B cell (primary cell): ENCODE measurements around the gene RNF212. TPM values are rescaled to one million over a fixed set of nuclear protein-coding genes. Genes with fewer than 3 reads are reported as not detected.

Experiments
- ATAC-seq: fragments of 200-7000 bp; cut with Tn5 transposase; one replicate; pipeline ENCODE4 v1.10.0; 2021; ENCODE audit warnings: low read depth, mild to moderate bottlenecking, moderate number of reproducible peaks, moderate library complexity
- CTCF ChIA-PET: fragments of 350-600 bp; sonication (Branson Sonifier 250); formaldehyde crosslinking; loops from one replicate; lab custom pipeline; 2021; ENCODE audit warnings: antibody characterized with exemption, inconsistent platforms; lab: Charles Lee
- POLR2A ChIA-PET: fragments of 350-600 bp; sonication (Branson Sonifier 250); formaldehyde crosslinking; loops from one replicate; lab custom pipeline; 2021; ENCODE audit warnings: antibody characterized with exemption; lab: Charles Lee
- DNase-seq: peaks from one replicate; pipeline ENCODE4 v3.0.0; 2013
- H2AFZ ChIP-seq: 2 replicates; pipeline ENCODE4 v1.6.1; 2012; ENCODE audit warnings: mild to moderate bottlenecking, low read depth, low read length; ENCODE audit not compliant: insufficient read depth, poor library complexity, severe bottlenecking
- H3K27ac ChIP-seq, 2 donors: 1 replicate in 1 of 2; 2 replicates in 1 of 2; pipeline ENCODE4 v1.5.1; 2012 to 2013; ENCODE audit warnings: low read length in 2 of 2, mild to moderate bottlenecking in 2 of 2, moderate library complexity in 1 of 2
- H3K27me3 ChIP-seq, 4 experiments: fragments of 200-600 bp in 1 of 4; sonication (generic) in 1 of 4; replicated peaks in 1 of 4; 1 replicate in 2 of 4; 2 replicates in 2 of 4; pipeline versions ENCODE4 v1.6.1 to v1.7.0; 2013 to 2016; ENCODE audit warnings: low read length in 3 of 4, mild to moderate bottlenecking in 2 of 4, mixed read lengths in 1 of 4, moderate library complexity in 1 of 4; ENCODE audit not compliant: insufficient read depth in 4 of 4, control insufficient read depth in 3 of 4; ENCODE audit errors: control extremely low read depth in 1 of 4
- H3K36me3 ChIP-seq, 2 experiments: replicated peaks in 1 of 2; 1 replicate in 1 of 2; 2 replicates in 1 of 2; pipeline versions ENCODE4 v1.6.1 to v1.7.1; 2013; ENCODE audit warnings: low read length in 1 of 2; ENCODE audit not compliant: insufficient read depth in 2 of 2, control insufficient read depth in 1 of 2; ENCODE audit errors: control extremely low read depth in 1 of 2, extremely low read depth in 1 of 2
- H3K4me1 ChIP-seq, 2 donors: fragments of 200-600 bp in 1 of 2; sonication (generic) in 1 of 2; 1 replicate in 1 of 2; 2 replicates in 1 of 2; pipeline versions ENCODE4 v1.5.1 to v1.6.1; 2013 to 2017; ENCODE audit warnings: low read length in 2 of 2; ENCODE audit not compliant: control insufficient read depth in 2 of 2, insufficient read depth in 2 of 2
- H3K4me2 ChIP-seq: replicated peaks from 2 replicates; pipeline ENCODE3; 2012; ENCODE audit warnings: mild to moderate bottlenecking, low read depth, low read length; ENCODE audit not compliant: poor library complexity, severe bottlenecking
- H3K4me3 ChIP-seq, 5 experiments: fragments of 200-600 bp in 1 of 5; sonication (generic) in 1 of 5; 1 replicate in 3 of 5; 2 replicates in 2 of 5; pipeline versions ENCODE4 v1.5.1 to v1.7.0; 2011 to 2016; ENCODE audit warnings: low read length in 4 of 5, mild to moderate bottlenecking in 4 of 5, low read depth in 2 of 5, control low read depth in 1 of 5, moderate library complexity in 1 of 5; ENCODE audit not compliant: insufficient read depth in 1 of 5; ENCODE audit errors: control extremely low read depth in 1 of 5, extremely low read depth in 1 of 5
- H3K79me2 ChIP-seq: fragments of 200-600 bp; sonication (generic); one replicate; pipeline ENCODE4 v1.6.0; 2016; ENCODE audit warnings: low read length; ENCODE audit not compliant: control insufficient read depth, insufficient read depth
- H3K9ac ChIP-seq: fragments of 200-600 bp; sonication (generic); 2 replicates; pipeline ENCODE4 v1.6.1; 2017; ENCODE audit warnings: mild to moderate bottlenecking, low read length, moderate library complexity
- H3K9me3 ChIP-seq, 3 donors: one replicate each; pipeline versions ENCODE4 v1.6.1 to v1.7.1; 2013; ENCODE audit warnings: low read length in 2 of 3; ENCODE audit not compliant: control insufficient read depth in 2 of 3, insufficient read depth in 1 of 3; ENCODE audit errors: control extremely low read depth in 1 of 3
- H4K20me1 ChIP-seq: 2 replicates; pipeline ENCODE4 v1.6.0; 2012; ENCODE audit warnings: mild to moderate bottlenecking, low read length; ENCODE audit not compliant: insufficient read depth, control insufficient read depth, poor library complexity, severe bottlenecking
- H3K27ac Mint-ChIP-seq: one replicate; pipeline ENCODE4 v1.8.0; 2021; ENCODE audit warnings: mixed read lengths
- H3K27me3 Mint-ChIP-seq: one replicate; pipeline ENCODE4 v1.8.0; 2021; ENCODE audit warnings: mixed read lengths
- H3K4me1 Mint-ChIP-seq: one replicate; pipeline ENCODE4 v1.8.0; 2021; ENCODE audit warnings: mixed read lengths
- H3K4me3 Mint-ChIP-seq: one replicate; pipeline ENCODE4 v1.8.0; 2021; ENCODE audit warnings: mixed read lengths
- H3K9me3 Mint-ChIP-seq: one replicate; pipeline ENCODE4 v1.8.0; 2022; ENCODE audit warnings: mixed read lengths; ENCODE audit not compliant: insufficient read depth
- EZH2 ChIP-seq: IDR thresholded peaks from 2 replicates; pipeline ENCODE4 v1.6.1; 2012; ENCODE audit warnings: borderline replicate concordance, low read depth, mild to moderate bottlenecking, moderate library complexity, low read length; ENCODE audit not compliant: insufficient read depth, poor library complexity, severe bottlenecking
- WGBS: methylation state at CpG from one replicate; pipeline ENCODE4 v1.1.5; 2013; ENCODE audit warnings: missing lambda C conversion rate; ENCODE audit not compliant: insufficient coverage; 5-methylcytosine and 5-hydroxymethylcytosine counted together
- intact Hi-C: fragments of 100-400 bp; cut with micrococcal nuclease; formaldehyde crosslinking; loops from one replicate; pipeline ENCODE4 v1.10.0; 2022
- polyA plus RNA-seq: library from polyadenylated mRNA; depleted of rRNA; stranded (reverse); fragments of >200 nt; gene quantifications from 2 replicates; pipeline ENCODE4 v1.2.3, GENCODE V29; 2012
- total RNA-seq, 2 donors: library from RNA; stranded (reverse); fragments of 120-200 nt in 1 of 2; gene quantifications; 1 replicate in 1 of 2; 2 replicates in 1 of 2; pipeline versions ENCODE4 v1.2.3 to v1.2.4, GENCODE V29; 2013 to 2022
- TF ChIP-seq, protein P1 (sequence below): fragments of 200-600 bp; IDR thresholded peaks from one replicate; pipeline ENCODE4 v1.8.0; 2022; ENCODE audit warnings: antibody characterized with exemption, mild to moderate bottlenecking

Gene RNF212
- total and polyA plus RNA-seq, 2 donors (not counting 1 experiment from before 2014, with no cell fraction given) = 2.1 to 5.9 TPM

GRCh38 chr4:1096841-1097240, 16.5 kb downstream of the RNF212 start:
- no peak for DNase-seq

GRCh38 chr4:1094336-1094690, 19.1 kb downstream of the RNF212 start:
- Histone ChIP-seq H3K4me1 (no peaks in the 10 kb centered on the region), H4K20me1 (no peaks in the 10 kb centered on the region), H3K9me3 (peaks cover 0 to 12% (median 0%) of the 10 kb centered on the region in 3 donors), H3K27ac (no peak overlapping the region), H3K36me3 (no peaks in the 10 kb centered on the region), H3K4me2 (no peak overlapping the region), H3K9ac (no peak overlapping the region), H2AFZ (no peak overlapping the region), H3K79me2 (no peaks in the 10 kb centered on the region), H3K27me3 (no peaks in the 10 kb centered on the region), H3K4me3 (no peak overlapping the region)
- ChIA-PET CTCF (interaction anchor here (1.3 kb wide), 1 partner anchor 17 kb away, joined by 4 read pairs; no protein-coding TSS in a partner anchor), POLR2A (no interaction called here)
- no peak for DNase-seq
- Mint-ChIP-seq H3K4me3 (no peak overlapping the region), H3K27ac (no peak overlapping the region), H3K4me1 (no peaks in the 10 kb centered on the region), H3K9me3 (peaks cover 2% of the 10 kb centered on the region), H3K27me3 (peaks cover 5% of the 10 kb centered on the region)
- TF ChIP-seq EZH2 = no peak
- TF ChIP-seq, protein P1, sequence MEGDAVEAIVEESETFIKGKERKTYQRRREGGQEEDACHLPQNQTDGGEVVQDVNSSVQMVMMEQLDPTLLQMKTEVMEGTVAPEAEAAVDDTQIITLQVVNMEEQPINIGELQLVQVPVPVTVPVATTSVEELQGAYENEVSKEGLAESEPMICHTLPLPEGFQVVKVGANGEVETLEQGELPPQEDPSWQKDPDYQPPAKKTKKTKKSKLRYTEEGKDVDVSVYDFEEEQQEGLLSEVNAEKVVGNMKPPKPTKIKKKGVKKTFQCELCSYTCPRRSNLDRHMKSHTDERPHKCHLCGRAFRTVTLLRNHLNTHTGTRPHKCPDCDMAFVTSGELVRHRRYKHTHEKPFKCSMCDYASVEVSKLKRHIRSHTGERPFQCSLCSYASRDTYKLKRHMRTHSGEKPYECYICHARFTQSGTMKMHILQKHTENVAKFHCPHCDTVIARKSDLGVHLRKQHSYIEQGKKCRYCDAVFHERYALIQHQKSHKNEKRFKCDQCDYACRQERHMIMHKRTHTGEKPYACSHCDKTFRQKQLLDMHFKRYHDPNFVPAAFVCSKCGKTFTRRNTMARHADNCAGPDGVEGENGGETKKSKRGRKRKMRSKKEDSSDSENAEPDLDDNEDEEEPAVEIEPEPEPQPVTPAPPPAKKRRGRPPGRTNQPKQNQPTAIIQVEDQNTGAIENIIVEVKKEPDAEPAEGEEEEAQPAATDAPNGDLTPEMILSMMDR = no peak
- 73% methylated on average over 6 of the region's 6 CpGs for WGBS
- intact Hi-C loops = no loop called here
- ATAC-seq = no peak

More at GRCh38 chr4:1096841-1097240, 16.5 kb downstream of the RNF212 start:
- Histone ChIP-seq H3K4me3 (no peak overlapping the region), H3K4me2 (no peak overlapping the region), H3K9ac (no peak overlapping the region), H4K20me1 (no peaks in the 10 kb centered on the region), H3K36me3 (no peaks in the 10 kb centered on the region), H3K79me2 (no peaks in the 10 kb centered on the region), H2AFZ (no peak overlapping the region), H3K4me1 (no peaks in the 10 kb centered on the region), H3K9me3 (no peaks in the 10 kb centered on the region), H3K27ac (no peak overlapping the region), H3K27me3 (no peaks in the 10 kb centered on the region)
- ATAC-seq = no peak
- TF ChIP-seq EZH2 = no peak
- TF ChIP-seq, protein P1 = no peak
- CTCF ChIA-PET = no interaction called here
- H3K9me3 Mint-ChIP-seq = no peaks in the 10 kb centered on the region
- H3K27ac Mint-ChIP-seq = no peak overlapping the region
- no peak overlapping the region for H3K4me3 Mint-ChIP-seq
- POLR2A ChIA-PET = no interaction called here
- H3K4me1 Mint-ChIP-seq = no peaks in the 10 kb centered on the region
- intact Hi-C loops = no loop called here
- WGBS = 78% methylated on average over 3 of the region's 5 CpGs
- peaks cover 5% of the 10 kb centered on the region for H3K27me3 Mint-ChIP-seq
